Uterus (tissue), 2 donors: ENCODE results near the gene SERPINB8.

Experiments used
- POLR2A ChIP-seq, 2 donors: fragments of 450-650 bp; IDR thresholded peaks; one replicate each; pipeline ENCODE4 v1.6.1; 2016; ENCODE audit warnings: antibody characterized with exemption in 2 of 2, mild to moderate bottlenecking in 1 of 2, moderate library complexity in 1 of 2
- TF ChIP-seq, protein P1 (sequence below), 4 experiments: fragments of 200-600 bp in 2 of 4; fragments of 450-650 bp in 2 of 4; sonication (generic) in 2 of 4; IDR thresholded peaks; one replicate each; pipeline ENCODE4 v1.5.1; 2016 to 2019; ENCODE audit warnings: antibody characterized with exemption in 4 of 4, mild to moderate bottlenecking in 2 of 4, moderate library complexity in 1 of 4

DNA sequence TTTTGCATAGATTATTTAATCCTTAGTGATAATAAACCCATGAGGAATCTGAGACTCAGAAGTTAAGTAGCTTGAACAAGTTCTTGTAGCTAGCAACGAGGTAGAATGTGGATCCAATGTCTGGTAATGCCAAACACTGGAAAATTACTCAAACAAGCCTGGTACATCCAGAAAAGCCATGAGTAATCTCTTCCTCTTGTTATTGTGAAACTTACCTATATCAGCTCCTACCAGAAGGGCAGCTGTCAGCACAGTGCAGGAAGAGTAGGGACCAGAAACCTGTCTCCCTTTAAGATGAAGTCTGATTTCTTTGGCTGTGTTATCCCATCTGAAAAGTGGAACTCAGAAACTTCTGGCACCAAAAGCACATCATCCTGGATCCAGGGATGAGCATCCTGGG, 7.7 kb upstream of the SERPINB8 start:
- TF ChIP-seq, protein P1, sequence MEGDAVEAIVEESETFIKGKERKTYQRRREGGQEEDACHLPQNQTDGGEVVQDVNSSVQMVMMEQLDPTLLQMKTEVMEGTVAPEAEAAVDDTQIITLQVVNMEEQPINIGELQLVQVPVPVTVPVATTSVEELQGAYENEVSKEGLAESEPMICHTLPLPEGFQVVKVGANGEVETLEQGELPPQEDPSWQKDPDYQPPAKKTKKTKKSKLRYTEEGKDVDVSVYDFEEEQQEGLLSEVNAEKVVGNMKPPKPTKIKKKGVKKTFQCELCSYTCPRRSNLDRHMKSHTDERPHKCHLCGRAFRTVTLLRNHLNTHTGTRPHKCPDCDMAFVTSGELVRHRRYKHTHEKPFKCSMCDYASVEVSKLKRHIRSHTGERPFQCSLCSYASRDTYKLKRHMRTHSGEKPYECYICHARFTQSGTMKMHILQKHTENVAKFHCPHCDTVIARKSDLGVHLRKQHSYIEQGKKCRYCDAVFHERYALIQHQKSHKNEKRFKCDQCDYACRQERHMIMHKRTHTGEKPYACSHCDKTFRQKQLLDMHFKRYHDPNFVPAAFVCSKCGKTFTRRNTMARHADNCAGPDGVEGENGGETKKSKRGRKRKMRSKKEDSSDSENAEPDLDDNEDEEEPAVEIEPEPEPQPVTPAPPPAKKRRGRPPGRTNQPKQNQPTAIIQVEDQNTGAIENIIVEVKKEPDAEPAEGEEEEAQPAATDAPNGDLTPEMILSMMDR (IDR thresholded peaks at IDR 0.05) = no peak
- no peak for TF ChIP-seq POLR2A (IDR thresholded peaks at IDR 0.05)
